HUES64 (cell line): ENCODE measurements around the gene NEURL1.

ENCODE experiments used
- H3K27ac ChIP-seq: 2 replicates; pipeline ENCODE4 v1.7.0; 2013; ENCODE audit warnings: low read depth, low read length, inconsistent platforms
- H3K27me3 ChIP-seq: 2 replicates; pipeline ENCODE4 v1.6.1; 2013; ENCODE audit warnings: mild to moderate bottlenecking, low read length; ENCODE audit not compliant: insufficient read depth
- H3K36me3 ChIP-seq: 2 replicates; pipeline ENCODE4 v1.6.1; 2013; ENCODE audit warnings: mild to moderate bottlenecking, low read length; ENCODE audit not compliant: insufficient read depth
- H3K4me1 ChIP-seq: 2 replicates; pipeline ENCODE4 v1.6.1; 2013; ENCODE audit warnings: mild to moderate bottlenecking, low read length, moderate library complexity; ENCODE audit not compliant: insufficient read depth
- H3K4me3 ChIP-seq: 2 replicates; pipeline ENCODE4 v1.5.1; 2013; ENCODE audit warnings: mild to moderate bottlenecking, low read length, moderate library complexity
- H3K9ac ChIP-seq: 2 replicates; pipeline ENCODE4 v1.6.1; 2013; ENCODE audit warnings: mild to moderate bottlenecking, low read depth, low read length
- H3K9me3 ChIP-seq: 2 replicates; pipeline ENCODE4 v1.6.1; 2013; ENCODE audit warnings: low read depth, low read length; ENCODE audit not compliant: insufficient read depth
- WGBS: fragments of 150-250, 120-280 bp; methylation state at CpG from one replicate; pipeline ENCODE4 v1.1.7; 2013; ENCODE audit warnings: missing lambda C conversion rate; 5-methylcytosine and 5-hydroxymethylcytosine counted together

NEURL1 gene

DNA sequence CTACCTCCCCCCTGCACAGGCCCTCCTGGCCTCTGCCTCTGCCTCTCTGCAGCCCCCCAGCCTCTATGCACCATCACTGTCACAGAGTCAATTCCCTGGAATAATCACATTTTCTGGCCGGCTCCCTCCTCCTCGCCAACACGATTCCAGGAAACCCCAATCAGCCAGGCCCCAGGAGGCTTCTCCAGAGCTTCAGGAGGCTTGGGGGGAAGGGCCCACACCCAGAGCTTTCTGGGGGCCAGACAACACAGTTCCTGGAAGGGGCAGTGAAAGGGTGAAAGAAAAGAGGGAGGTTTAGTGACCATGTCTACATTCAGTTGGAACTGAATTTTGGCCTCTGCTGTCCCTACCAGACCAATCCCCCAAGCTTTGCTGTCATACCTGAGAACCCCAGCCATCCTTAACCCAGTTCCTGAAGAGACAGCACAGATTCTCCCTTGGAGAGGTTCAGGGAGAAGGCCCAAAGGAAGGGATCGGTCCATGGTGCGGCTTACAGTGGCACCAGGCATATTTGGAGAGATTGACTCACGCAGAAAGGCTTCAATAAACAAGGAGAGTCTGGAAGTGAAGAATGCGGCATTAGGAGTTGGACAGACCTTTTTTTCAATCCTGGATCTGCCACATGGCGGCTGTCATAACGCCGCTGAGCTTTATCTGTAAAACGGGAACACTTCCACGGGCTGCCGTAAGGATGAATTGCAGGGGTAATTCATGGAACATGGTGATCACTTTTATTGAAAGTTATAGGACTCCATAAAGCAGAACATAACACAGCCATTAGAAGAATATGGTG is 89.0 kb downstream of the NEURL1 start:
- Histone ChIP-seq H3K9me3 (no peaks in the 10 kb centered on the region), H3K27ac (no peak overlapping the region), H3K36me3 (no peaks in the 10 kb centered on the region), H3K4me1 (no peaks in the 10 kb centered on the region), H3K9ac (no peak overlapping the region), H3K4me3 (no peak overlapping the region), H3K27me3 (peaks cover 6% of the 10 kb centered on the region; the same call in 1 of the 2 replicates)
- 91% methylated on average over 13 of the region's 13 CpGs for WGBS

DNA sequence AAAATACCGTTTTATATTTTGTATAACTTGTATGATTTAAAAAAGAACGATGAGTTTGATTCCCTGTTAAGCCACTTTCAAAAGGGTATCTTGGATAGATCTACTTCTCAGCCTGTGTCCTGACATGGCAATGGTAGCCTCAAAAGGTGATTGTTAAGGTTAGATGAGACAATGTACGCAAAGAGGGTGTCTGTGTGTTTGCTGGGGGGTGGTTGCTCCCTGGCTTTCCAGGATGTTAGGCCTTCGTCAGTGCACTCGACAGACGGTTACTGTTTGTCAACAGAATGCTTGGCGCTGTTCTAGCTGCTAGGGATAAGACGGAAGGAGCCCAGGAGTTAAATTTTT is 90.3 kb downstream of the NEURL1 start:
- WGBS, result 92% methylated on average over 8 of the region's 8 CpGs
- Histone ChIP-seq H3K9ac (no peak overlapping the region), H3K4me3 (no peak overlapping the region), H3K27me3 (peaks cover 6% of the 10 kb centered on the region; the same call in 1 of the 2 replicates), H3K36me3 (no peaks in the 10 kb centered on the region), H3K27ac (no peak overlapping the region), H3K9me3 (no peaks in the 10 kb centered on the region), H3K4me1 (no peaks in the 10 kb centered on the region)

DNA sequence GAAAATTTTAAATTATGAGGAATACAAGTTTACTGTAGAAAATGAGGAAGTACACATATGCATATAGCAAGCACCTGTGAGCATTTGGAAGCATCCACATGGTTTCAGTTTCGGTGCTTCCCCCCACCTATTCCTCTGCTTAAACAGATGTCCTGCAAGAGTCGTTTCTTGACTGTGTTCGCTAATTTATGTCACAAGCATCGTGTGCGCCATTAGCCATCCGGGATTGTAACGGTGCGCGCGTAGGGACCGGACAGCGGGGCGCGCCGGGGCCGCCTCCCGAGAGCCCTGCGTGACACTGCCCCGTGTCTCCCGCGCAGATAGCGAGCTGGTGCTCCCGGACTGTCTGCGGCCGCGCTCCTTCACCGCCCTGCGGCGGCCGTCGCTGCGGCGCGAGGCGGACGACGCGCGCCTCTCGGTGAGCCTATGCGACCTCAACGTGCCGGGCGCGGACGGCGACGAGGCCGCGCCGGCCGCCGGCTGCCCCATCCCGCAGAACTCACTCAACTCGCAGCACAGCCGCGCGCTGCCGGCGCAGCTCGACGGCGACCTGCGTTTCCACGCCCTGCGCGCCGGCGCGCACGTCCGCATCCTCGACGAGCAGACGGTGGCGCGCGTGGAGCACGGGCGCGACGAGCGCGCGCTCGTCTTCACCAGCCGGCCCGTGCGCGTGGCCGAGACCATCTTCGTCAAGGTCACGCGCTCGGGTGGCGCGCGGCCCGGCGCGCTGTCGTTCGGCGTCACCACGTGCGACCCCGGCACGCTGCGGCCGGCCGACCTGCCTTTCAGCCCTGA is 90.9 kb downstream of the NEURL1 start:
- no peaks in the 10 kb centered on the region for H3K9me3 ChIP-seq
- no peak overlapping the region for H3K27ac ChIP-seq
- no peaks in the 10 kb centered on the region for H3K36me3 ChIP-seq
- WGBS, result 95% methylated on average over 111 of the region's 111 CpGs
- no peak overlapping the region for H3K9ac ChIP-seq
- peaks cover 6% of the 10 kb centered on the region; the same call in 1 of the 2 replicates for H3K27me3 ChIP-seq
- no peaks in the 10 kb centered on the region for H3K4me1 ChIP-seq
- H3K4me3 ChIP-seq, result no peak overlapping the region

DNA sequence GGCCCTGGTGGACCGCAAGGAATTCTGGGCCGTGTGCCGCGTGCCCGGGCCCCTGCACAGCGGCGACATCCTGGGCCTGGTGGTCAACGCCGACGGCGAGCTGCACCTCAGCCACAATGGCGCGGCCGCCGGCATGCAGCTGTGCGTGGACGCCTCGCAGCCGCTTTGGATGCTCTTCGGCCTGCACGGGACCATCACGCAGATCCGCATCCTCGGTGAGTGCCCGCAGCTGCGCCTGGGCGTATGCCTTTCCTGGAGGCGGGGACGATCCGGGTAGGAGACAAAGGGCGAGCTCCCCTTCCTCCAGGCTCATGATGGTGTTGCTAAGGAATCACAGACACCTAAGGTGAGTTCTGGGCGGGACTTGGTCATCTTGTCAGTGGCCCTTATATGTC is 91.5 kb downstream of the NEURL1 start:
- H3K9me3 ChIP-seq, result no peaks in the 10 kb centered on the region
- no peaks in the 10 kb centered on the region for H3K36me3 ChIP-seq
- H3K4me3 ChIP-seq, result no peak overlapping the region
- peaks cover 6% of the 10 kb centered on the region; the same call in 1 of the 2 replicates for H3K27me3 ChIP-seq
- WGBS, result 96% methylated on average over 32 of the region's 32 CpGs
- no peak overlapping the region for H3K27ac ChIP-seq
- no peaks in the 10 kb centered on the region for H3K4me1 ChIP-seq
- H3K9ac ChIP-seq, result no peak overlapping the region

DNA sequence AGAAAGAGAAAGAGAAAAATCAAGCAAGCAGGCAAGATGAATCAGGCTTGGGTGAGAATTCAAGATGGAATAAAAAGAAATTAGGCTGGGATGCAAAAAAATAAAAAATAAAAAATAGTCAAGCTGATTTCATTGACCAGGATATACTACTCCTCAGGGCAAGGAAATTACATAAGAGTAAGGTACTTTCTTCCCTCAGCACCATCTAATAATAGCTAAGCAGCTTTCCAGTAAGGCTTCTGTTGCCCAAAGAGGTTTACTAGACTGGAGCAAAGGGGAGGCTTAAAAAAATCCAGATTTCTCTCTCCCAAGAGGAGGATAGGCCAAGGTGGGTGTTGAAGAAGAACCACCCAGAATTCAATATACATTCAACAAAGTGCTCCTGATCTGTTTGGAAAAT is 93.6 kb downstream of the NEURL1 start:
- H3K27ac ChIP-seq, result no peak overlapping the region
- no peak overlapping the region for H3K9ac ChIP-seq
- peaks cover 6% of the 10 kb centered on the region; the same call in 1 of the 2 replicates for H3K27me3 ChIP-seq
- H3K9me3 ChIP-seq, result no peaks in the 10 kb centered on the region
- no peaks in the 10 kb centered on the region for H3K36me3 ChIP-seq
- H3K4me1 ChIP-seq, result no peaks in the 10 kb centered on the region
- H3K4me3 ChIP-seq, result no peak overlapping the region

DNA sequence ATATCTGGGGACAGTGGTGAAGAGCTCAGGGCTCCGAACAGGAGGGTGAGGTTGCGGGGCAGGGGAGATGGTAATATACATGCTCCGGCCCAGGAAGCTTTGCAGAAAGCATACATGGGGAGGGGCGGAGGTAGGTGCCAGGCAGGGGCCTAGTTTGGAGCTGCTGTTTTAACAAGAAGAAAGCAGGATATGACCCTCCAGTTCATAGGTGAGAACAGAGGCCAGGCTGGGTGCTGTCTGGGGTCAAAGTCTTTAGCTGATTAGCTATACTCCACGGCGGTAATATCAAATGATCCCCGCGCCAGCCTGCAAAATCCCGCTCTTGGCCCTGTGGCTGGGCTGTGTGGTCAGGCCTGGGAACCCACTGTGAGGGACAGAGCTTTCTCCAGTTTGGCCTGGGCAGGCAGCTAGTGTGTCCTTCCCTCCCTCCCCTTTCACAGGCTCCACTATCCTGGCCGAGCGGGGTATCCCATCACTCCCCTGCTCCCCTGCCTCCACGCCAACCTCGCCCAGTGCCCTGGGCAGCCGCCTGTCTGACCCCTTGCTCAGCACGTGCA is 95.6 kb downstream of the NEURL1 start:
- 92% methylated on average over 15 of the region's 15 CpGs for WGBS
- H3K36me3 ChIP-seq, result no peaks in the 10 kb centered on the region
- no peak overlapping the region for H3K4me3 ChIP-seq
- H3K9ac ChIP-seq, result no peak overlapping the region
- peaks cover 3% of the 10 kb centered on the region; the same call in 1 of the 2 replicates for H3K27me3 ChIP-seq
- no peak overlapping the region for H3K27ac ChIP-seq
- H3K4me1 ChIP-seq, result no peaks in the 10 kb centered on the region
- H3K9me3 ChIP-seq, result no peaks in the 10 kb centered on the region

DNA sequence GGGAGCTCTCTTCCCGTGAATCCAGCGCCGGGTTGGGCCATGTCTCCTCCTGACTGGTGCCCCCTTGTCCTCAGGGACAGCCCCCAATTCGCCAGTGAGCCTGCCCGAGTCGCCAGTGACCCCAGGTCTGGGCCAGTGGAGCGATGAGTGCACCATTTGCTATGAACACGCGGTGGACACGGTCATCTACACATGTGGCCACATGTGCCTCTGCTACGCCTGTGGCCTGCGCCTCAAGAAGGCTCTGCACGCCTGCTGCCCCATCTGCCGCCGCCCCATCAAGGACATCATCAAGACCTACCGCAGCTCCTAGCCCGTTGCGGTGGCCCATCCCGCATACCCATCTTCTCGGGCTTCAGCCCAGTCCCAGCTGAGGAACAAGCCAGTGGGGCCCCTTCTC is 96.6 kb downstream of the NEURL1 start:
- H3K27ac ChIP-seq, result no peak overlapping the region
- H3K36me3 ChIP-seq, result no peaks in the 10 kb centered on the region
- no peaks in the 10 kb centered on the region for H3K27me3 ChIP-seq
- no peaks in the 10 kb centered on the region for H3K4me1 ChIP-seq
- H3K4me3 ChIP-seq, result no peak overlapping the region
- no peak overlapping the region for H3K9ac ChIP-seq
- H3K9me3 ChIP-seq, result no peaks in the 10 kb centered on the region
- 93% methylated on average over 20 of the region's 20 CpGs for WGBS

DNA sequence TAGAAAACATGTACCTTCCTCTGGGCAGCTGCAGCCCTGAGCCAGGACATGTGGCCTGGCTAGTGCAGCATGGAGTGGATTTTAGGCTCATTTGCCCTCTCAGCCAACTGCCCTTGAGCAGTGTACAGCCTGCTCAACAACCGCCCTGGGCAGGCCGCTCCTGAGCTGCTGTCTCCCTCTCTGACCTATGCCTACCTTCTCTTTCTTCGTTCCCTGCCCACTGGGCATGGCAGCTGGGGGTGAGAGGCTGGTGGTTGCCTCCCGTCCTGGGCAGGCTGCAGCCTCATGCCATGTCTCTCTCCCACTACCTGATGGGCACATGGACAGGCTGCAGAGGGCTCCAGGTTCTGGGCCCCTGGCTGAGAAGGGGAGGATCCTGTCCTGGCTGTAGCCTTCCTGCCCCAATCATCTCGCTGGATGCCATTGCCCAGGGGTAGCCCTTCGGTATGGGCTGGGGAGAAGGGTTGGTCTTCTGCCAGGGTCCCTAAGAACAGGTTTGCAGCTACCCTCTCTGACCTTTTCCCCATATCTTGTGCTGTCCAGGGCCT is 97.3 kb downstream of the NEURL1 start:
- Histone ChIP-seq H3K9ac (no peak overlapping the region), H3K4me1 (no peaks in the 10 kb centered on the region), H3K27ac (no peak overlapping the region), H3K27me3 (no peaks in the 10 kb centered on the region), H3K36me3 (no peaks in the 10 kb centered on the region), H3K9me3 (no peaks in the 10 kb centered on the region), H3K4me3 (no peak overlapping the region)
- 95% methylated on average over 6 of the region's 6 CpGs for WGBS

DNA sequence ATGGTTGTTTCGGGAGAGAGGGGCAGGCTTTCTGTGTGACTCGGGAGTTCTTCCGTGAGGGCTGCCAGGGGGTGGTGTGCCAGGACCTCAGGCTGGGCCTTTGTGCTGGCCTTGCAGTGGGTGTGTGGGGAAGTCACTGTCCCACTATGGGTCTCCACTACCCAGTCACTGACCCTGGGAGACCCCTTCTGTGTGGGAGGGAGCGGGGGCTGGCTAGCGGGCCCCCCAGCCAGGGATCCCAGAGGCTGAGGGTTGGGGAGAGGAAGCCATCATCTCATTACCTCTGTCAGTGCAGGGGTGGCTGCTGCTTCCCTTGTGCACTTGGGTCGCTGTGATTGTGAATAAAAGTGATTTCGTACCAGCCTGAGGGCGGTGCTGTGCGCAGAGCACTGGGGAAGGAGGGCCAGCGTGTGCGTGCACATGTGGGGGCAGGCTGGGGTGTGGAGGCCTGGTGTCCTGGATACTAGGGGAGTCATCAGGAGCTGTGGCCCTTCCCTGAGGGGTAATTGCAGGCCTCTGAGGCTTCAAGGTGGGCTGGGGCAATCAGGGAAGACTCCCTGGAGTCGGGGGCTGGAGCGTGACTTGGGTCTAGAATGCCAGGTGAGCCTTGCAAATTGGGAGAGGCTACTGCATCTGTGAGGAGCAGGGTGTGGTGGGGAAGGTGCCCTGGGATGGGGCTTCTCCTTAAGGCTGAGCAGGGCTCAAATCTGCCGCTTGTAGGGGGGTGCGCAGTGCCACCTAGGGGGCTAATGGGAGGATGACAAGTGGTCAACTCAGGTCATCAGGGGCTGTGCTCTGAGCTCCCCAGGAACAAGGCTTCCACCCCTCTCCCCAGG is 98.9 kb downstream of the NEURL1 start:
- no peak overlapping the region for H3K4me3 ChIP-seq
- no peaks in the 10 kb centered on the region for H3K9me3 ChIP-seq
- 70% methylated on average over 15 of the region's 15 CpGs for WGBS
- no peaks in the 10 kb centered on the region for H3K27me3 ChIP-seq
- no peak overlapping the region for H3K27ac ChIP-seq
- H3K36me3 ChIP-seq, result no peaks in the 10 kb centered on the region
- no peak overlapping the region for H3K9ac ChIP-seq
- no peaks in the 10 kb centered on the region for H3K4me1 ChIP-seq

DNA sequence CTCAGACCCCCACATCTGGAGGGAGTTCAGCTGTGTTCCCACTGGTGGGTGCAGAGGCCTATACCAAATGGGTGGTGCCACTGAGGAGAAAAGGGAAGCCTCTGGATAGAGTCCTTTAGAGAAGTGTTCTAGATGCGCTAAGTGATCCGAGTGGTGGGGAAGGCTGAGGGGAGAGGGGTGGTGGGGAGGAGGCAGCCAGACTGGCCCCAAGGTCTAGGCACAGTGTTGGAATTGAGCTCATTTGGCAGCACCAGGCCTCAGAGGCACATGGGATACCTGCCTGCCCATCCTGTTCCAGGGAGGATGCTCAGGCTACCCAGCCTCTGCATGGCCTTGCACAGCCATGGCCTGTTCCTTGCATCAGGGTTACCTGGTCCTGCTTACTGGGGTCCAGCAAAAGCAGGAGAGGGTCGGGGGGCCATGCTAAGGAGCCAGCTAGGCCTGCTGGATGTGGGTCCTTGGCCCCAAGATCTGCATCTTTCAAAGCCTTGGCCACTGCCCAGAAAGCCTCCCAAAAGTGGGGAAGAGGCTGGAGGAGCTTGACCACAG is 99.6 kb downstream of the NEURL1 start:
- Histone ChIP-seq H3K4me1 (no peaks in the 10 kb centered on the region), H3K9ac (no peak overlapping the region), H3K36me3 (no peaks in the 10 kb centered on the region), H3K4me3 (no peak overlapping the region), H3K9me3 (no peaks in the 10 kb centered on the region), H3K27me3 (no peaks in the 10 kb centered on the region), H3K27ac (no peak overlapping the region)
- WGBS, result 77% methylated on average over 3 of the region's 3 CpGs
